Measurements from ENCODE around the gene NR3C2.
A peak's percentile ranks its signal among the peaks of the same experiment; 100 is the strongest.
"Not testable (repeated sequence)": the region's sequence is repeated elsewhere in the genome, so short reads cannot be mapped to it uniquely, and the experiment has no call there.

NR3C2 gene

GRCh38 chr4:148200960-148201359, 241.3 kb downstream of the NR3C2 start:
- no peak overlapping the region for H3K27ac ChIP-seq
- TF ChIP-seq ZFX (IDR thresholded peaks at IDR 0.05; ENCODE audit: borderline replicate concordance): no peak

GRCh38 chr4:148196164-148196563, 246.1 kb downstream of the NR3C2 start:
- no peak overlapping the region for H3K27ac ChIP-seq
- TF ChIP-seq ZFX (IDR thresholded peaks at IDR 0.05; ENCODE audit: borderline replicate concordance) (no peak), CTCF (IDR thresholded peaks at IDR 0.05) (no peak)

GRCh38 chr4:148192526-148192925, 249.7 kb downstream of the NR3C2 start:
- no peak overlapping the region for H3K27ac ChIP-seq
- no peak for TF ChIP-seq ZFX (IDR thresholded peaks at IDR 0.05; ENCODE audit: borderline replicate concordance)
- no peak for TF ChIP-seq CTCF (IDR thresholded peaks at IDR 0.05)

GRCh38 chr4:148187454-148188222, 254.6 kb downstream of the NR3C2 start:
- not testable (repeated sequence) for H3K27ac ChIP-seq

GRCh38 chr4:148184922-148185321, 257.3 kb downstream of the NR3C2 start:
- no peak overlapping the region for H3K27ac ChIP-seq

GRCh38 chr4:148182230-148182911, 259.8 kb downstream of the NR3C2 start:
- TF ChIP-seq ZFX (IDR thresholded peaks at IDR 0.05; ENCODE audit: borderline replicate concordance): no peak
- no peak for TF ChIP-seq CTCF (IDR thresholded peaks at IDR 0.05)

More at GRCh38 chr4:148184922-148185321, 257.3 kb downstream of the NR3C2 start:
- TF ChIP-seq CTCF (IDR thresholded peaks at IDR 0.05) (no peak), ZFX (IDR thresholded peaks at IDR 0.05; ENCODE audit: borderline replicate concordance) (no peak)

GRCh38 chr4:148173397-148174017, 268.7 kb downstream of the NR3C2 start:
- no peak for TF ChIP-seq CTCF (IDR thresholded peaks at IDR 0.05)
- H3K27ac ChIP-seq: no peak overlapping the region

More at GRCh38 chr4:148182230-148182911, 259.8 kb downstream of the NR3C2 start:
- H3K27ac ChIP-seq: peak overlapping the region; percentile 56

- no peak overlapping the region for H3K27ac ChIP-seq
- TF ChIP-seq CTCF (IDR thresholded peaks at IDR 0.05): no peak
Measured at GRCh38 chr4:148171596-148171995, 270.6 kb downstream of the NR3C2 start.
